Inferior parietal cortex (tissue), 1 donor: ENCODE measurements around the gene RSRC1.

ENCODE experiments used
- DNase-seq: peaks from one replicate; pipeline ENCODE4 v3.0.0-alpha.2; 2016; ENCODE audit errors: extremely low spot score

The RSRC1 gene

DNA sequence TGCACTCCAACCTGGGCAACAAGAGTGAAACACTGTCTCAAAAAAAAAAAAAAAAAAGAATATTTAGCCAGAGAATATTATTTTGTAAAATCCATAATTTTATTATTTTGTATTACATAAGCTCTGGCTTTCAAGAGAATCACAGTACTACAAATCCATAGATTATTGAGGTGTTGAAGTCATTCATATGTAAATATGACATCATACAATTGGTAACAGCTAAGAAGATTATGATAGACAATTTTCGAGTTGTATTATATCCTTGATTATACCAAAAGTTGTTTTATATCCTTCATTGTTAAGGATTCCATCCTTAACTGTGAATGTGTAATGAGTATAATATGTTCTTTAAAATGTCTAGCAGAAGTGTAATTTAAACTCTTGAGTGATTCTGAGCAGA lies 464.8 kb downstream of the RSRC1 start:
- DNase-seq, result no peak

DNA sequence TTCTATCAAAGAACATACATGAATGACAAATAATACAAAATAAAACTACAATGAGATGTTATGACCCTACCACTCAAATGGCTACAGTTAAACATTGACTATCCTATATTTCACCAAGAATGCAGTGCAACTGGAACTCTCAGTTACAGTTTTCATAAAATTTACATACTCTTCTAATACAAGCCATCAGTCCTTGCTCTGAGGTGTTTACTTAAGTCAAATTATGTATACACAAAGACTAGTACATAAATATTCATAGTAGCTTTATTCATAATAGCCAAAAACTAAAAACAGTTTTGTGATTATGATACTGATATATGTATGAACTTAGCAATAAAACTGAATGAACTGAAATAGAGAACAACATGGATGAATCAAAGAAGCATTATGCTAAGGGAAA lies 480.3 kb downstream of the RSRC1 start:
- no peak for DNase-seq
